SK-N-MC (cell line): Measurements from ENCODE around the gene LDHD.

Experiments
- DNase-seq: peaks from one replicate; pipeline ENCODE4 v3.0.0-alpha.2; 2011; ENCODE audit warnings: low read depth, low spot score
- H3K27ac ChIP-seq: fragments of 200-600 bp; sonication (generic); 2 replicates; pipeline ENCODE4 v1.5.1; 2016; ENCODE audit warnings: mixed run types
- H3K36me3 ChIP-seq: fragments of 200-600 bp; sonication (generic); 2 replicates; pipeline ENCODE4 v1.6.1; 2017; ENCODE audit warnings: antibody characterized with exemption, low read length, mixed read lengths; ENCODE audit not compliant: insufficient read depth
- H3K4me3 ChIP-seq: fragments of 200-600 bp; sonication (generic); 2 replicates; pipeline ENCODE4 v1.5.1; 2016
- H3K9ac ChIP-seq: fragments of 200-600 bp; sonication (generic); 2 replicates; pipeline ENCODE4 v1.8.0; 2017; ENCODE audit warnings: mixed run types, mixed read lengths; ENCODE audit not compliant: insufficient read length
- H3K9me3 ChIP-seq: fragments of 200-600 bp; sonication (generic); 2 replicates; pipeline ENCODE4 v1.6.1; 2017; ENCODE audit warnings: low read depth, mild to moderate bottlenecking, antibody characterized with exemption, low read length, moderate library complexity, mixed read lengths
- EZH2 ChIP-seq: fragments of 200-600 bp; sonication (generic); IDR thresholded peaks from one replicate; pipeline ENCODE4 v1.6.1; 2017; ENCODE audit warnings: antibody characterized with exemption
- FOXP2 ChIP-seq: optimal IDR thresholded peaks from 2 replicates; pipeline ENCODE3; 2011; ENCODE audit warnings: mild to moderate bottlenecking, moderate library complexity; ENCODE audit not compliant: insufficient read depth; ENCODE audit errors: extremely low read length, control extremely low read depth
- POLR2AphosphoS5 ChIP-seq: IDR thresholded peaks from 2 replicates; pipeline ENCODE4 v1.6.1; 2012; ENCODE audit warnings: mild to moderate bottlenecking, low read depth, low read length, borderline replicate concordance

LDHD gene

GRCh38 chr16:75062135-75062975, 54.2 kb downstream of the LDHD start:
- Histone ChIP-seq H3K27ac (no peak overlapping the region), H3K36me3 (no peaks in the 10 kb centered on the region), H3K9ac (no peak overlapping the region), H3K4me3 (no peak overlapping the region), H3K9me3 (no peaks in the 10 kb centered on the region)
- no peak for DNase-seq
- no peak for TF ChIP-seq POLR2AphosphoS5
- no peak for TF ChIP-seq EZH2
- no peak for TF ChIP-seq FOXP2
